ENCODE results near the gene IRF2. TPM values are rescaled to one million over a fixed set of nuclear protein-coding genes. Genes with fewer than 3 reads are reported as not detected.

Gene IRF2
- total and polyA plus RNA-seq, 2 of the 8 experiments (the other 6 are each of a cell fraction or from before 2014, with no cell fraction given): 13.8 to 17.0 TPM

- 73% methylated on average over 5 of the region's 5 CpGs; no CpG with 5 or more reads in 1 of the 2 experiments for WGBS, 2 experiments (ENCODE audit: extremely low coverage in 1 of 2, insufficient coverage in 1 of 2, insufficient read length in 1 of 2, insufficient replicate concordance in 2 of 2, low coverage in 1 of 2, low lambda C conversion rate in 2 of 2, missing lambda C conversion rate in 1 of 2)
- no peak for FAIRE-seq
- CTCF ChIA-PET (ENCODE audit: partially characterized antibody): no interaction called here
Measured at GRCh38 chr4:184364100-184364921, 110.0 kb downstream of the IRF2 start.

More at GRCh38 chr4:184364100-184364921, 110.0 kb downstream of the IRF2 start:
- H2BK12ac ChIP-seq (ENCODE audit: low read depth, low read length): no peak overlapping the region
- no peak overlapping the region for H4K91ac ChIP-seq (replicated peaks; ENCODE audit: insufficient read length, low read length)
- H3K27me3 ChIP-seq (replicated peaks in 1 of 4; ENCODE audit: control insufficient read depth in 3 of 4, extremely low read depth in 1 of 4, insufficient read depth in 3 of 4, low read length in 3 of 4): no peaks in the 10 kb centered on the region
- peaks cover 0 to 6% (median 2%) of the 10 kb centered on the region in 4 experiments; a peak in 2 of 7 replicates for H3K4me1 ChIP-seq (replicated peaks in 1 of 4; ENCODE audit: control insufficient read depth in 3 of 4, insufficient read depth in 4 of 4, low read length in 3 of 4)
- POLR2A ChIA-PET (ENCODE audit: partially characterized antibody): no interaction called here
- no peak for DNase-seq (ENCODE audit: low read depth in 1 of 2, low spot score in 2 of 2)
- no peak overlapping the region for H3K23ac ChIP-seq (ENCODE audit: insufficient read length)
- H4K20me1 ChIP-seq (replicated peaks in 1 of 2; ENCODE audit: control insufficient read depth in 1 of 2, insufficient read depth in 2 of 2, low read length in 2 of 2): no peaks in the 10 kb centered on the region
- H2BK15ac ChIP-seq (ENCODE audit: low read length): no peak overlapping the region
- H3K4me3 ChIP-seq (ENCODE audit: extremely low read depth in 1 of 4, insufficient read depth in 2 of 4, low read depth in 3 of 4, low read length in 4 of 4): no peak overlapping the region
- H3K9ac ChIP-seq (replicated peaks in 1 of 4; ENCODE audit: extremely low read depth in 1 of 4, low read depth in 3 of 4, low read length in 3 of 4): no peak overlapping the region
- H3K18ac ChIP-seq (ENCODE audit: extremely low read depth, low read length): no peak overlapping the region
- H3K79me1 ChIP-seq (ENCODE audit: low read depth, low read length): no peaks in the 10 kb centered on the region
- H3K4ac ChIP-seq (replicated peaks; ENCODE audit: insufficient read length, low read depth, low read length): no peak overlapping the region
- no peak overlapping the region for H3K14ac ChIP-seq (ENCODE audit: insufficient read length)
- H3K79me2 ChIP-seq (ENCODE audit: control insufficient read depth in 1 of 2, insufficient read depth in 2 of 2, low read length in 2 of 2): no peaks in the 10 kb centered on the region
- no peak overlapping the region for H4K5ac ChIP-seq (ENCODE audit: insufficient read length, low read depth, low read length)
- no peak overlapping the region for H2BK20ac ChIP-seq (ENCODE audit: low read length)
- no peak overlapping the region for H2AK5ac ChIP-seq (ENCODE audit: low read depth, low read length)
- no peak overlapping the region for H2BK120ac ChIP-seq (replicated peaks; ENCODE audit: low read depth, low read length)
- no peak overlapping the region for H3K27ac ChIP-seq (ENCODE audit: low read depth, low read length)
- no peak overlapping the region for H3K4me2 ChIP-seq (ENCODE audit: insufficient read depth in 1 of 2, low read depth in 2 of 2, low read length in 2 of 2)
- no peak for TF ChIP-seq FOSL1 (IDR thresholded peaks at IDR 0.05; ENCODE audit: insufficient read depth, low read depth, low read length)
- TF ChIP-seq KDM1A (IDR thresholded peaks at IDR 0.05; ENCODE audit: borderline replicate concordance, low read length): no peak
- TF ChIP-seq SIN3A (conservative IDR thresholded peaks at IDR 0.05 in 1 of 2, IDR thresholded peaks at IDR 0.05 in 1 of 2; ENCODE audit: low read depth in 1 of 2, low read length in 2 of 2): no peak
- TF ChIP-seq BACH1 (IDR thresholded peaks at IDR 0.05; ENCODE audit: low read length): no peak
- TF ChIP-seq BCL11A (IDR thresholded peaks at IDR 0.05; ENCODE audit: low read depth in 2 of 2, low read length in 2 of 2): no peak
- TF ChIP-seq EZH2 (IDR thresholded peaks at IDR 0.05; ENCODE audit: low read depth, low read length, severe bottlenecking): no peak
- no peak for TF ChIP-seq NANOG (IDR thresholded peaks at IDR 0.05; ENCODE audit: insufficient read depth, low read depth, low read length, poor library complexity, severe bottlenecking)
- no peak for TF ChIP-seq CREB1 (IDR thresholded peaks at IDR 0.05)
- no peak for TF ChIP-seq ATF3 (IDR thresholded peaks at IDR 0.05; ENCODE audit: insufficient read depth, low read depth, low read length)
- TF ChIP-seq GTF2F1 (IDR thresholded peaks at IDR 0.05; ENCODE audit: borderline replicate concordance, low read depth, low read length): no peak
- no peak for TF ChIP-seq SIRT6 (IDR thresholded peaks at IDR 0.05; ENCODE audit: low read length)
- H2BK5ac ChIP-seq (ENCODE audit: low read depth, low read length): no peak overlapping the region
- no peak overlapping the region for H2AFZ ChIP-seq (ENCODE audit: low read length)
- no peak overlapping the region for H3K56ac ChIP-seq (replicated peaks; ENCODE audit: insufficient read length, low read depth, low read length)
- no peaks in the 10 kb centered on the region for H3K36me3 ChIP-seq (ENCODE audit: control insufficient read depth in 2 of 4, insufficient read depth in 4 of 4, low read length in 3 of 4)
- no peak overlapping the region for H4K8ac ChIP-seq (ENCODE audit: extremely low read depth, insufficient read depth, low read length)
- no peaks in the 10 kb centered on the region for H3K23me2 ChIP-seq (ENCODE audit: low read depth, low read length)
- no peaks in the 10 kb centered on the region for H3K9me3 ChIP-seq (ENCODE audit: insufficient read depth in 2 of 2, low read depth in 1 of 2, low read length in 1 of 2)
